Pancreas (tissue), 10 donors: Measurements from ENCODE around the gene CCDC102A. TPM values are rescaled to one million over a fixed set of nuclear protein-coding genes. Genes with fewer than 3 reads are reported as not detected.
"Not testable (repeated sequence)": the region's sequence is repeated elsewhere in the genome, so short reads cannot be mapped to it uniquely, and the experiment has no call there.

Source experiments
- ATAC-seq, 4 donors: fragments of 200-7000 bp; cut with Tn5 transposase; one replicate each; pipeline versions ENCODE4 v1.8.0 to v1.9.1; 2020; ENCODE audit warnings: mild to moderate bottlenecking in 4 of 4, moderate library complexity in 4 of 4
- DNase-seq, 6 donors: peaks; one replicate each; pipeline ENCODE4 v3.0.0-alpha.2; 2020
- FAIRE-seq: peaks from 2 replicates; lab custom pipeline; 2012; peaks lifted over from hg19 to GRCh38; lab: Jason Lieb, UNC
- H3K27ac ChIP-seq, 4 donors: fragments of 200-600 bp; sonication (generic); 1 replicate in 3 of 4; 2 replicates in 1 of 4; pipeline versions ENCODE4 v1.5.0 to v1.8.0; 2020
- H3K27me3 ChIP-seq, 4 donors: fragments of 200-600 bp; one replicate each; pipeline ENCODE4 v1.8.0; 2021
- H3K36me3 ChIP-seq, 3 donors: fragments of 200-600 bp; sonication (generic) in 1 of 3; one replicate each; pipeline versions ENCODE4 v1.5.0 to v1.8.0; 2020 to 2021
- H3K4me1 ChIP-seq, 3 donors: fragments of 200-600 bp; one replicate each; pipeline ENCODE4 v1.8.0; 2021
- H3K4me3 ChIP-seq, 4 donors: fragments of 200-600 bp; sonication (generic) in 2 of 4; one replicate each; pipeline versions ENCODE4 v1.5.0 to v1.8.0; 2020 to 2021
- H3K9me3 ChIP-seq, 4 donors: fragments of 200-600 bp; one replicate each; pipeline ENCODE4 v1.8.0; 2021
- WGBS, 2 donors: extraction: QIAGEN DNeasy Blood & Tissue Kit; methylation state at CpG; one replicate each; pipeline ENCODE4 v1.1.7; 2013; 5-methylcytosine and 5-hydroxymethylcytosine counted together
- intact Hi-C, 3 donors: fragments of 100-400 bp; cut with DNase I; formaldehyde crosslinking; loops; one replicate each; pipeline versions ENCODE4 v1.11.1 to v1.14.2; 2022
- polyA plus RNA-seq, 2 donors: library from polyadenylated mRNA; stranded (reverse); fragments of 200-250 nt; gene quantifications; one replicate each; pipeline ENCODE4 v1.2.3, GENCODE V29; 2013
- total RNA-seq, 6 donors: library from RNA; stranded (reverse); fragmentation: NEBNext Ultra II Directional in 4 of 6; extraction: Animal tissue kit (Norgen Biotek cat#: 25700) in 4 of 6; gene quantifications; one replicate each; pipeline versions ENCODE4 v1.2.1 to v1.2.4, GENCODE V29; 2021 to 2023
- TF ChIP-seq, protein P1 (sequence below), 4 donors: fragments of 200-600 bp; sonication (generic) in 3 of 4; IDR thresholded peaks; one replicate each; pipeline versions ENCODE4 v1.5.0 to v1.8.0; 2021; ENCODE audit warnings: antibody characterized with exemption in 4 of 4
- donor health status: healthy with polysubstance abuse.
- donor health status: DM: no; HTN: no; CAD: no; lungs with moderate emphysema.
- donor health status: DM: no; HTN: no; CAD: no.
- donor health status: control.
- donor health status: control.
- donor health status: Bipolar disorder and iron deficiency.
- donor health status: DM: yes; HTN: yes; CAD: no.
- donor health status: DM: no; HTN: no; CAD: no.
- donor health status: DM: no; HTN: no; CAD: no.
- donor health status: DM: yes; HTN: yes; CAD: no.

The CCDC102A gene
- total and polyA plus RNA-seq, 8 donors, result 2.2 to 5.8 (median 2.9) TPM

GRCh38 chr16:57555831-57556230, 19.5 kb upstream of the CCDC102A start:
- Histone ChIP-seq H3K4me1 (no peaks in the 10 kb centered on the region), H3K36me3 (no peaks in the 10 kb centered on the region), H3K9me3 (no peaks in the 10 kb centered on the region), H3K27ac (no peak overlapping the region), H3K4me3 (no peak overlapping the region), H3K27me3 (no peaks in the 10 kb centered on the region)
- WGBS, 2 donors, result 92 to 98% methylated on average over 3 of the region's 3 CpGs
- ATAC-seq (no peak), DNase-seq (no peak), FAIRE-seq (no peak)
- TF ChIP-seq, protein P1, sequence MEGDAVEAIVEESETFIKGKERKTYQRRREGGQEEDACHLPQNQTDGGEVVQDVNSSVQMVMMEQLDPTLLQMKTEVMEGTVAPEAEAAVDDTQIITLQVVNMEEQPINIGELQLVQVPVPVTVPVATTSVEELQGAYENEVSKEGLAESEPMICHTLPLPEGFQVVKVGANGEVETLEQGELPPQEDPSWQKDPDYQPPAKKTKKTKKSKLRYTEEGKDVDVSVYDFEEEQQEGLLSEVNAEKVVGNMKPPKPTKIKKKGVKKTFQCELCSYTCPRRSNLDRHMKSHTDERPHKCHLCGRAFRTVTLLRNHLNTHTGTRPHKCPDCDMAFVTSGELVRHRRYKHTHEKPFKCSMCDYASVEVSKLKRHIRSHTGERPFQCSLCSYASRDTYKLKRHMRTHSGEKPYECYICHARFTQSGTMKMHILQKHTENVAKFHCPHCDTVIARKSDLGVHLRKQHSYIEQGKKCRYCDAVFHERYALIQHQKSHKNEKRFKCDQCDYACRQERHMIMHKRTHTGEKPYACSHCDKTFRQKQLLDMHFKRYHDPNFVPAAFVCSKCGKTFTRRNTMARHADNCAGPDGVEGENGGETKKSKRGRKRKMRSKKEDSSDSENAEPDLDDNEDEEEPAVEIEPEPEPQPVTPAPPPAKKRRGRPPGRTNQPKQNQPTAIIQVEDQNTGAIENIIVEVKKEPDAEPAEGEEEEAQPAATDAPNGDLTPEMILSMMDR (IDR thresholded peaks at IDR 0.05), result no peak
- intact Hi-C loops, result no loop called here

GRCh38 chr16:57551057-57551456, 14.7 kb upstream of the CCDC102A start:
- Histone ChIP-seq H3K36me3 (no peaks in the 10 kb centered on the region), H3K9me3 (no peaks in the 10 kb centered on the region), H3K27me3 (no peaks in the 10 kb centered on the region), H3K4me3 (no peak overlapping the region), H3K27ac (no peak overlapping the region), H3K4me1 (no peaks in the 10 kb centered on the region)
- FAIRE-seq (no peak), DNase-seq (no peak), ATAC-seq (no peak)
- intact Hi-C loops, result no loop called here
- TF ChIP-seq, protein P1 (IDR thresholded peaks at IDR 0.05), result no peak
- 95 to 96% methylated on average over 3 of the region's 3 CpGs for WGBS, 2 donors

DNA sequence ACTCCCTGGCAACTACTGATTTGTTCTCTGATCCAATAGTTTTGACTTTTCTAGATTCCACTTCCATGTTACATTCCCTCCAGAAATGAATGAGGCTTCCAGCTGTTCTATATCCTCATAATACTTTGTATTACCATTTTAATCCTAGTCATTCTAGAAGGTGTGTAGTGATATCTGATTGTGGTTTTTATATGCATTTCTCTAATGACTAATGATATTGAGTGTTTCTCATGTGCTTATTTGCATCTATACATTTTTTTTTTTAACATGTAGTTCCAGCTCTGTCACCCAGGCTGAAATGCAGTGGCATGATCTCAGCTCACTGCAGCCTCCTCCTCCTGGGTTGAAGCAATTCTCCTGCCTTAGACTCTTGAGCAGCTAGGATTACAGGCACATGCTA, 13.4 kb upstream of the CCDC102A start:
- Histone ChIP-seq H3K4me1 (no peaks in the 10 kb centered on the region), H3K27ac (no peak overlapping the region), H3K4me3 (no peak overlapping the region), H3K9me3 (no peaks in the 10 kb centered on the region), H3K36me3 (no peaks in the 10 kb centered on the region), H3K27me3 (no peaks in the 10 kb centered on the region)
- TF ChIP-seq, protein P1 (IDR thresholded peaks at IDR 0.05), result no peak
- intact Hi-C loops, result no loop called here
- no peak for ATAC-seq
- no peak for FAIRE-seq
- no peak for DNase-seq

GRCh38 chr16:57548408-57548807, 12.0 kb upstream of the CCDC102A start:
- no peak overlapping the region for H3K4me3 ChIP-seq
- 79 to 93% methylated on average over 4 of the region's 4 CpGs for WGBS, 2 donors
- FAIRE-seq (no peak), ATAC-seq (no peak), DNase-seq (no peak)
- no peaks in the 10 kb centered on the region for H3K36me3 ChIP-seq
- TF ChIP-seq, protein P1 (IDR thresholded peaks at IDR 0.05), result no peak
- intact Hi-C loops, result no loop called here
- no peaks in the 10 kb centered on the region for H3K27me3 ChIP-seq
- no peak overlapping the region for H3K27ac ChIP-seq
- no peaks in the 10 kb centered on the region for H3K4me1 ChIP-seq
- no peaks in the 10 kb centered on the region for H3K9me3 ChIP-seq

- H3K27me3 ChIP-seq, H3K4me1 ChIP-seq, ATAC-seq, H3K27ac ChIP-seq, H3K36me3 ChIP-seq, intact Hi-C loops, FAIRE-seq, H3K4me3 ChIP-seq, H3K9me3 ChIP-seq: not testable (repeated sequence)
- WGBS, 2 donors, result 83 to 95% methylated on average over 12 of the region's 12 CpGs
- peak in 1 of 6 donors; percentile 0 for DNase-seq
Observed at GRCh38 chr16:57547524-57547923, 11.2 kb upstream of the CCDC102A start.
